ENCODE measurements around the gene VCL. TPM values are rescaled to one million over a fixed set of nuclear protein-coding genes. Genes with fewer than 3 reads are reported as not detected.
A peak's percentile ranks its signal among the peaks of the same experiment; 100 is the strongest.

Gene VCL
- total and polyA plus RNA-seq, 2 of the 8 experiments (the other 6 are each of a cell fraction or from before 2014, with no cell fraction given) = 119 to 377 TPM

DNA sequence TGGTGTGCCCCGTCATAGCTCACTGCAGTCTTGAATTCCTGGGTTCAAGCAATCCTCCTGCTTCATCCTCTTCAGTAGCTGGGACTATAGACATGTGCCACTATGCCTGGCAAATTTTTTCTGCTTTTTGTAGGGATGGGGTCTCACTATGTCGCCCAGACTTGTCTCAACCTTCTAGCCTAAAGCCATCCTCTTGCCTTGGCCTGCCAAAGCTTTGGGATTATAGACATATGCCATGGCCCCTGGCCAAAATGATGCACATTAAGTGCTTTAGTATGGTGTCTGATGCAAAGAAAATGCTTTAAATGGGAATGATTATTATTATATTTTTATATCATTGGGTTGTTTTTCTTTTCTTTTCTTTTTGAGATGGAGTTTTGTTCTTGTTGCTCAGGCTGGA, 33.2 kb upstream of the VCL start:
- Histone ChIP-seq H2AFZ (ENCODE audit: low read length) (no peak overlapping the region), H3K4me2 (ENCODE audit: insufficient read depth in 1 of 2, low read depth in 2 of 2, low read length in 2 of 2) (no peak overlapping the region), H3K9me3 (ENCODE audit: insufficient read depth in 2 of 2, low read depth in 1 of 2, low read length in 1 of 2) (no peaks in the 10 kb centered on the region), H4K8ac (ENCODE audit: extremely low read depth, insufficient read depth, low read length) (no peak overlapping the region; the same call in 1 of the 2 replicates), H2BK12ac (ENCODE audit: low read depth, low read length) (peak overlapping the region; percentile 99), H3K14ac (ENCODE audit: insufficient read length) (no peak overlapping the region), H3K23me2 (ENCODE audit: low read depth, low read length) (no peaks in the 10 kb centered on the region), H4K5ac (ENCODE audit: insufficient read length, low read depth, low read length) (peak overlapping the region; percentile 37), H2BK15ac (ENCODE audit: low read length) (no peak overlapping the region), H3K18ac (ENCODE audit: extremely low read depth, low read length) (peak overlapping the region; percentile 91), H3K4me1 (replicated peaks in 1 of 4; ENCODE audit: control insufficient read depth in 3 of 4, insufficient read depth in 4 of 4, low read length in 3 of 4) (peaks cover 18 to 36% (median 31%) of the 10 kb centered on the region in 4 experiments), H3K79me2 (ENCODE audit: control insufficient read depth in 1 of 2, insufficient read depth in 2 of 2, low read length in 2 of 2) (no peaks in the 10 kb centered on the region), H3K27me3 (replicated peaks in 1 of 4; ENCODE audit: control insufficient read depth in 3 of 4, extremely low read depth in 1 of 4, insufficient read depth in 3 of 4, low read length in 3 of 4) (no peaks in the 10 kb centered on the region), H3K4ac (replicated peaks; ENCODE audit: insufficient read length, low read depth, low read length) (peak overlapping the region; percentile 42), H3K79me1 (ENCODE audit: low read depth, low read length) (no peaks in the 10 kb centered on the region), H3K36me3 (ENCODE audit: control insufficient read depth in 2 of 4, insufficient read depth in 4 of 4, low read length in 3 of 4) (no peaks in the 10 kb centered on the region), H4K20me1 (replicated peaks in 1 of 2; ENCODE audit: control insufficient read depth in 1 of 2, insufficient read depth in 2 of 2, low read length in 2 of 2) (no peaks in the 10 kb centered on the region), H2BK5ac (ENCODE audit: low read depth, low read length) (peak overlapping the region; percentile 100; the same call in 1 of the 2 replicates), H2BK20ac (ENCODE audit: low read length) (peak overlapping the region; percentile 89), H2BK120ac (replicated peaks; ENCODE audit: low read depth, low read length) (peak overlapping the region; percentile 96), H3K23ac (ENCODE audit: insufficient read length) (no peak overlapping the region), H3K4me3 (ENCODE audit: extremely low read depth in 1 of 4, insufficient read depth in 2 of 4, low read depth in 3 of 4, low read length in 4 of 4) (no peak overlapping the region), H4K91ac (replicated peaks; ENCODE audit: insufficient read length, low read length) (peak overlapping the region; percentile 84), H3K9ac (replicated peaks in 1 of 4; ENCODE audit: extremely low read depth in 1 of 4, low read depth in 3 of 4, low read length in 3 of 4) (no peak overlapping the region), H2AK5ac (ENCODE audit: low read depth, low read length) (peak overlapping the region; percentile 99), H3K56ac (replicated peaks; ENCODE audit: insufficient read length, low read depth, low read length) (no peak overlapping the region), H3K27ac (ENCODE audit: low read depth, low read length) (peak overlapping the region; percentile 98)
- ChIA-PET CTCF (ENCODE audit: partially characterized antibody) (interaction anchor here (0.8 to 3.4 kb wide), 5 partner anchors 8 to 78 kb away, joined by 3 to 16 read pairs (median 5); no protein-coding TSS in a partner anchor), POLR2A (ENCODE audit: partially characterized antibody) (interaction anchor here (1.1 to 8.5 kb wide), 13 partner anchors 15 to 92 kb away, joined by 3 to 261 read pairs (median 7); partner anchors contain the start of genes PLAU and VCL)
- no peak for FAIRE-seq
- DNase-seq (ENCODE audit: low read depth in 1 of 2, low spot score in 2 of 2) = no peak
- WGBS, 2 experiments (ENCODE audit: extremely low coverage in 1 of 2, insufficient coverage in 1 of 2, insufficient read length in 1 of 2, insufficient replicate concordance in 2 of 2, low coverage in 1 of 2, low lambda C conversion rate in 2 of 2, missing lambda C conversion rate in 1 of 2) = 88% methylated on average over 2 of the region's 2 CpGs; no CpG with 5 or more reads in 1 of the 2 experiments
- TF ChIP-seq SIRT6 (IDR thresholded peaks at IDR 0.05; ENCODE audit: low read length) = no peak

All from H1 (cell line).